Vagina (tissue), 2 donors: ENCODE measurements around the gene SLC6A1. TPM values are rescaled to one million over a fixed set of nuclear protein-coding genes. Genes with fewer than 3 reads are reported as not detected.

ENCODE experiments used
- DNase-seq, 2 donors: peaks; one replicate each; pipeline ENCODE4 v3.0.0-alpha.2; 2017; ENCODE audit errors: extremely low spot score in 2 of 2
- H3K27ac ChIP-seq: fragments of 200-600 bp; sonication (generic); one replicate; pipeline ENCODE4 v1.5.1; 2019
- H3K27me3 ChIP-seq: fragments of 200-600 bp; sonication (generic); one replicate; pipeline ENCODE4 v1.5.1; 2019
- H3K36me3 ChIP-seq, 2 donors: fragments of 200-600 bp; sonication (generic); one replicate each; pipeline ENCODE4 v1.5.1; 2017 to 2019
- H3K4me1 ChIP-seq: fragments of 200-600 bp; sonication (generic); one replicate; pipeline ENCODE4 v1.5.1; 2019
- H3K4me3 ChIP-seq, 2 donors: fragments of 200-600 bp; sonication (generic); 1 replicate in 1 of 2; 2 replicates in 1 of 2; pipeline ENCODE4 v1.5.1; 2016 to 2019
- H3K9me3 ChIP-seq: fragments of 200-600 bp; sonication (generic); one replicate; pipeline ENCODE4 v1.5.1; 2019
- POLR2A ChIP-seq, 2 donors: fragments of 450-650 bp; IDR thresholded peaks; one replicate each; pipeline ENCODE4 v1.6.1; 2017; ENCODE audit warnings: antibody characterized with exemption in 2 of 2, mild to moderate bottlenecking in 2 of 2, moderate library complexity in 2 of 2
- POLR2AphosphoS5 ChIP-seq, 2 donors: sonication (generic); formaldehyde crosslinking; IDR thresholded peaks; one replicate each; pipeline ENCODE4 v1.9.0; 2017; ENCODE audit warnings: antibody characterized with exemption in 2 of 2, mild to moderate bottlenecking in 2 of 2, low read depth in 1 of 2; ENCODE audit not compliant: insufficient read depth in 1 of 2
- intact Hi-C: fragments of 100-400 bp; cut with DNase I; formaldehyde crosslinking; loops from one replicate; pipeline ENCODE4 v1.15.1; 2023
- total RNA-seq: library from RNA; depleted of rRNA; stranded (reverse); fragments of >200 nt; gene quantifications from one replicate; pipeline ENCODE4 v1.2.3, GENCODE V29; 2016
- TF ChIP-seq, protein P1 (sequence below), 3 experiments: fragments of 450-650 bp in 2 of 3; fragments of 200-600 bp in 1 of 3; sonication (generic) in 1 of 3; IDR thresholded peaks; one replicate each; pipeline ENCODE4 v1.5.1; 2017 to 2019; ENCODE audit warnings: antibody characterized with exemption in 3 of 3, mild to moderate bottlenecking in 2 of 3, moderate library complexity in 2 of 3

Gene SLC6A1
- total RNA-seq, 1 donor from 2014 or later = 2.0 TPM

DNA sequence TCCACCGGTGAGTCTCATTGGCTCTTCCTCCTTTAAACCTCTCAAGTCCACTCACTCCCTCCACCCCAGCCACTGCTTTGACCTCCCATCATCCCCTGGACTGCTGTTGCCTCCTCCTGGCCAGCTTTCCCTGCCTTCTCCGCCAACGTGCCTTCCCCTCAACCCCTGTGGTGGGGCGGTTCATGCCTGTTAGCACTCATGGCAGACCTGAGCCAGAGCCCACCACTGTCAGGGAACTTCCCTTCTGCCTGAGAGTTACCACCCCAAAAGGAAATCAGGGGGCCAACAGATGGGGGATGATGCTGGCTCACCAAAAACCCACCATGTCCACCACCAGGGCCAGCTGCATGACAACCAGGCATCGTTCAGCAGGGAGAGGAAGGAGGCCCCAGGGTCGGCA, 44.2 kb upstream of the SLC6A1 start:
- H3K36me3 ChIP-seq = no peaks in the 10 kb centered on the region
- intact Hi-C loops = no loop called here
- DNase-seq = no peak
- H3K27ac ChIP-seq = no peak overlapping the region
- no peaks in the 10 kb centered on the region for H3K9me3 ChIP-seq
- no peak overlapping the region for H3K4me3 ChIP-seq
- no peaks in the 10 kb centered on the region for H3K27me3 ChIP-seq
- H3K4me1 ChIP-seq = no peaks in the 10 kb centered on the region
- TF ChIP-seq POLR2AphosphoS5 (IDR thresholded peaks at IDR 0.05; ENCODE audit: insufficient read depth in 1 of 2, low read depth in 1 of 2) (no peak), POLR2A (IDR thresholded peaks at IDR 0.05) (no peak)
- TF ChIP-seq, protein P1, sequence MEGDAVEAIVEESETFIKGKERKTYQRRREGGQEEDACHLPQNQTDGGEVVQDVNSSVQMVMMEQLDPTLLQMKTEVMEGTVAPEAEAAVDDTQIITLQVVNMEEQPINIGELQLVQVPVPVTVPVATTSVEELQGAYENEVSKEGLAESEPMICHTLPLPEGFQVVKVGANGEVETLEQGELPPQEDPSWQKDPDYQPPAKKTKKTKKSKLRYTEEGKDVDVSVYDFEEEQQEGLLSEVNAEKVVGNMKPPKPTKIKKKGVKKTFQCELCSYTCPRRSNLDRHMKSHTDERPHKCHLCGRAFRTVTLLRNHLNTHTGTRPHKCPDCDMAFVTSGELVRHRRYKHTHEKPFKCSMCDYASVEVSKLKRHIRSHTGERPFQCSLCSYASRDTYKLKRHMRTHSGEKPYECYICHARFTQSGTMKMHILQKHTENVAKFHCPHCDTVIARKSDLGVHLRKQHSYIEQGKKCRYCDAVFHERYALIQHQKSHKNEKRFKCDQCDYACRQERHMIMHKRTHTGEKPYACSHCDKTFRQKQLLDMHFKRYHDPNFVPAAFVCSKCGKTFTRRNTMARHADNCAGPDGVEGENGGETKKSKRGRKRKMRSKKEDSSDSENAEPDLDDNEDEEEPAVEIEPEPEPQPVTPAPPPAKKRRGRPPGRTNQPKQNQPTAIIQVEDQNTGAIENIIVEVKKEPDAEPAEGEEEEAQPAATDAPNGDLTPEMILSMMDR (IDR thresholded peaks at IDR 0.05) = no peak

DNA sequence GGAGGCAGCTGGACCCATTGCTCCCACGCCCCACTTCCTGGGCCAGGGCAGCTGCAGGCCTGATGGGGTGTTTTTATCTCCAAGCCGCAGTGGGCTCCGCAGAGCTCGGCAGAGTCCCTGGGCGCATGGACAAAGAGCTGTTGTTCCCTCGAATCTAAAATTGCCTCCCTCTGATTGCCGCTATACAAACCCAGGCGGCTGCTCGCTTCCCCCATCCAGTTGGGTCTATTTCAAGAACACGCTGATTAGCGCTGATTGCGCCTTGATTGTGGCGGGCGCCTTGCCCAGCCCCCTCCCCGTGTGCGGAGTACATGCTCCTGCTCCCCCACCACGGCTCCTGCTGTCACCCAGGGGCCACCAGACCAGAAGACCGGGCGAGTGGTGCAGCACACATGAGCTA, 43.4 kb upstream of the SLC6A1 start:
- no peaks in the 10 kb centered on the region for H3K9me3 ChIP-seq

DNA sequence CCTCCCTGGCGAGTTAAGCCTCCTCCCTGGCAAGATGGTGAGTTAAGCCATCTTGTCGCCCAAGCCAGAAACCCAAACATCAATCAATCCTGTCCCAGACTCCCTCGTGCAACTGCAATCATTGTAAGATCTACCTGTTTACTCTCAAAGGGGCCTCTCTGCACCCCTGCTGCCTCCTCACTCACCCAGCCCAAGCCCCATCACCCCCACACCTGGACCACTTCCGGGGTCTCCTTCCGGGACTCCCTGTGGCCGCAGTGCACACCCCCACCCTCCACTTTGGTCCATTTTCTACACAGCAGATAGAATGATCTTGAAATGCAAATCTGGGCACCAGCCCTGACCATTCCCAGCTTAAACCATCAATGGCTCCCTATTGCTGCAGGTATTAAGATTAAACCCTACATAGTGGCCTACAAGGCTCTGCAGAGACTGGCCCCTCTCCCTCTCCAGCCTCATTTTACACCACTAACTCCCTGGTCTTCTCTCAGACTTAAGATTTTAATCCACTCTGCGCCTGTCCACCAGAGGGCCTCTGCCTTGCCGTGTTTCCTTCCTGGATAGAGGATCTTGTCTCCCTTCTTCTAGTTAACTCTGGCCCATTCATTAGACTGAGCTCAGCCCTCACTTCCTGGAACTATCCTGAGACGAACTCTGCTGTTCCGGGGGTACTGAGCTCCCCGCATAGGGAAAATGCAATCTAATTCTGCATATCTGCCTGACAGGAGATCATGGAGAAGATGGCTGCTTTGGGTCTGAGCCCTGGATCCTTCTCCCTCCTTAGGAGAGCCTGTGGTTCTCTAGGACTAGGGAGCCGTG, 41.9 kb upstream of the SLC6A1 start:
- no peaks in the 10 kb centered on the region for H3K27me3 ChIP-seq
- intact Hi-C loops = loop anchor here (2.0 kb wide), 1 partner anchor 108 kb away; no protein-coding TSS in a partner anchor

More for the DNA sequence above, 43.4 kb upstream of the SLC6A1 start:
- Histone ChIP-seq H3K4me3 (no peak overlapping the region), H3K36me3 (no peaks in the 10 kb centered on the region), H3K27ac (no peak overlapping the region), H3K27me3 (no peaks in the 10 kb centered on the region), H3K4me1 (no peaks in the 10 kb centered on the region)
- DNase-seq = no peak
- intact Hi-C loops = no loop called here
- TF ChIP-seq POLR2AphosphoS5 (IDR thresholded peaks at IDR 0.05; ENCODE audit: insufficient read depth in 1 of 2, low read depth in 1 of 2) (no peak), POLR2A (IDR thresholded peaks at IDR 0.05) (no peak)
- TF ChIP-seq, protein P1 (IDR thresholded peaks at IDR 0.05) = no peak

DNA sequence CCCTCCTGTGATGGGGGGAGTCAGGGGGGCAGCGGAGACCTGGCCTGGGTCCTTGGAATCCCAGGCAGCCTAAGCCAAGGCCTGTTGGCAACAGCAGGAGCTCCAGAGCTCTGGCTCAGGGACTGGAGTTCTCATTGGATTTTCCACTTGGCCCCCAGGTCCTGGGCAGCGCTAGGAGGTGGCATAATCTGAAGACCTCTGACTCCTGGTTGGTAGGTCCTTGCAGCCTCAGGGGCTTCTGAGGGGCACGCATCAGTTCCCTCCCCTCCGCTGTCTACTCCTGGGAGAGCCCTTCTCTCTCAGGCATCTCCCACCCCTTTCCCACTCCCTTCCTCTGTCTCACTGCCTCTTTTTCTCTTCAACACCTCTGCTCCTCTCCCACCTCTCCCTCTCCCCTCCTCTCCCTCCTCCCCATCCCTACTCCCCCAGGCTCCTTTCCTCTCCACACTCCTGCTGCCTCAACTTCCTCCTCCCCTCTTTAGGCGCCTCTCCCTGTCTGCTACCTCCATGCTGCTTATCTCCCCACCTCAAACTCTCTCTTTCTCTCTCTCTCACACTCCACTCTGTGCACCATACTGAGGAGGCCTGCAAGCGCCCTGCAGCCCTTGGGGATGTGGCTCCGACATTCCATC, 41.1 kb upstream of the SLC6A1 start:
- Histone ChIP-seq H3K4me3 (no peak overlapping the region), H3K9me3 (no peaks in the 10 kb centered on the region), H3K27me3 (no peaks in the 10 kb centered on the region), H3K36me3 (no peaks in the 10 kb centered on the region), H3K27ac (no peak overlapping the region), H3K4me1 (no peaks in the 10 kb centered on the region)
- intact Hi-C loops = loop anchor here (2.0 kb wide), 1 partner anchor 107 kb away; no protein-coding TSS in a partner anchor
- TF ChIP-seq POLR2A (IDR thresholded peaks at IDR 0.05) (no peak), POLR2AphosphoS5 (IDR thresholded peaks at IDR 0.05; ENCODE audit: insufficient read depth in 1 of 2, low read depth in 1 of 2) (no peak)
- TF ChIP-seq, protein P1 (IDR thresholded peaks at IDR 0.05) = no peak
- no peak for DNase-seq

More for the DNA sequence above, 41.9 kb upstream of the SLC6A1 start:
- Histone ChIP-seq H3K9me3 (no peaks in the 10 kb centered on the region), H3K4me1 (no peaks in the 10 kb centered on the region), H3K27ac (no peak overlapping the region), H3K4me3 (no peak overlapping the region), H3K36me3 (no peaks in the 10 kb centered on the region)
- DNase-seq = no peak
- no peak for TF ChIP-seq POLR2A (IDR thresholded peaks at IDR 0.05)
- TF ChIP-seq, protein P1 (IDR thresholded peaks at IDR 0.05) = peak in 1 of 3 experiments; percentile 48

DNA sequence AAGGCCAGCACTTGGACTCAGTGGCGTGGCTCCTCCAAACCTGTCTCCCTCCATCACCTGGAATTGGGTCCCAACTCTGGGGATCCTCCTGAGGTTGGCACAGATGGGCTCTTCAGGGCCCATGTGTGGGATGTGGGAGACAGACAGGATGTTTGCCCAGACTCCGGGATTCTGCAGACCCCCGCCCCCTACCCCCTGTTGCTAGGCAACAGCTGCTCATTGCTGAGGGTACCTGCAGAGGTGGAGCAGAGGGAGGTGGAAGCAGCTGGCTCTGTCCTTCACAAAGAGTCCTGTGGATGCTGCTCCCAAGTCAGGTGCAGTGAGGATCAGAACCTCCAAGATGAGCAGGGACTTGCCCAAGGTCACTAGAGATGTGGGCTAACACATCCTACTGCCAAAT, 40.0 kb upstream of the SLC6A1 start:
- intact Hi-C loops = no loop called here
- no peak for DNase-seq
- Histone ChIP-seq H3K27me3 (no peaks in the 10 kb centered on the region), H3K36me3 (no peaks in the 10 kb centered on the region), H3K4me3 (no peak overlapping the region), H3K27ac (no peak overlapping the region), H3K9me3 (no peaks in the 10 kb centered on the region), H3K4me1 (peaks cover 7% of the 10 kb centered on the region)
- TF ChIP-seq POLR2AphosphoS5 (IDR thresholded peaks at IDR 0.05; ENCODE audit: insufficient read depth in 1 of 2, low read depth in 1 of 2) = no peak
- TF ChIP-seq, protein P1 (IDR thresholded peaks at IDR 0.05) = no peak
- TF ChIP-seq POLR2A (IDR thresholded peaks at IDR 0.05) = no peak
